OCI-LY7 (cell line): ENCODE measurements around the gene SLC25A22.

ENCODE experiments used
- EZH2phosphoT487 ChIP-seq: fragments of 200-600 bp; sonication (generic); IDR thresholded peaks from 2 replicates; pipeline ENCODE4 v1.6.1; 2018; ENCODE audit warnings: low read depth, borderline replicate concordance, mild to moderate bottlenecking, mixed run types, antibody characterized with exemption, low read length, moderate library complexity, mixed read lengths
- TF ChIP-seq, protein P1 (sequence below): fragments of 200-600 bp; sonication (generic); conservative IDR thresholded peaks from 2 replicates; pipeline ENCODE4 v1.5.1; 2014; ENCODE audit warnings: mild to moderate bottlenecking, antibody characterized with exemption, low read length, moderate library complexity, mixed read lengths

DNA sequence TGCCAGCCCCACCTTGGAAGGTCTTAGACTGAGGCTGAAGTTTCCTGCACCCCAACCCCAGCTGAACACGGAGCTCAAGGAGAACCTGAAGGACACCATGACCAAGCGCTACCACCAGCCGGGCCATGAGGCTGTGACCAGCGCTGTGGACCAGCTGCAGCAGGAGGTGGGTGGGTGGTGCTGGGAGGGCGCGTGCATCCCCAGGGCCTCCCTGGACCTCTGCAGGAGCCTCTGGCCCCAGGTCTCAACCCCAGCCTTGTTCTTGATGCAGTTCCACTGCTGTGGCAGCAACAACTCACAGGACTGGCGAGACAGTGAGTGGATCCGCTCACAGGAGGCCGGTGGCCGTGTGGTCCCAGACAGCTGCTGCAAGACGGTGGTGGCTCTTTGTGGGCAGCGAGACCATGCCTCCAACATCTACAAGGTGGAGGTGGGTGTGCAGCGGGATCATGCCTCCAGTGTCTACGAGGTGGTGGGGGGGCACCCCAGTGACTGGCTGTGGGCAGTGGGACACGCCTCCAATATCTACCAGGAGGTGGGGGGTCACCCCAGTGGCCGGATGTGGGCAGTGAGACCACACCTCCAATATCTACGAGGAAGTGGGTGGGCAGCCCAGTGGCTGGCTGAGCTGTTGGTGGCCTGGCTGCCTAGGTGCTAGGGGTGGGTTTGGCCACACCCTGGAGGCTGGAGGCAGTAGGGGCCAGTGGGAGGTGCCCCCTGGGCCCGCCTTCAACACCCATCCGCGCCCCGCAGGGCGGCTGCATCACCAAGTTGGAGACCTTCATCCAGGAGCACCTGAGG is 39.3 kb upstream of the SLC25A22 start:
- TF ChIP-seq, protein P1, sequence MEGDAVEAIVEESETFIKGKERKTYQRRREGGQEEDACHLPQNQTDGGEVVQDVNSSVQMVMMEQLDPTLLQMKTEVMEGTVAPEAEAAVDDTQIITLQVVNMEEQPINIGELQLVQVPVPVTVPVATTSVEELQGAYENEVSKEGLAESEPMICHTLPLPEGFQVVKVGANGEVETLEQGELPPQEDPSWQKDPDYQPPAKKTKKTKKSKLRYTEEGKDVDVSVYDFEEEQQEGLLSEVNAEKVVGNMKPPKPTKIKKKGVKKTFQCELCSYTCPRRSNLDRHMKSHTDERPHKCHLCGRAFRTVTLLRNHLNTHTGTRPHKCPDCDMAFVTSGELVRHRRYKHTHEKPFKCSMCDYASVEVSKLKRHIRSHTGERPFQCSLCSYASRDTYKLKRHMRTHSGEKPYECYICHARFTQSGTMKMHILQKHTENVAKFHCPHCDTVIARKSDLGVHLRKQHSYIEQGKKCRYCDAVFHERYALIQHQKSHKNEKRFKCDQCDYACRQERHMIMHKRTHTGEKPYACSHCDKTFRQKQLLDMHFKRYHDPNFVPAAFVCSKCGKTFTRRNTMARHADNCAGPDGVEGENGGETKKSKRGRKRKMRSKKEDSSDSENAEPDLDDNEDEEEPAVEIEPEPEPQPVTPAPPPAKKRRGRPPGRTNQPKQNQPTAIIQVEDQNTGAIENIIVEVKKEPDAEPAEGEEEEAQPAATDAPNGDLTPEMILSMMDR = no peak
- TF ChIP-seq EZH2phosphoT487 = no peak
